Body of pancreas (tissue), 4 donors: Measurements from ENCODE around the gene ISX.

Experiments
- POLR2A ChIP-seq, 3 donors: fragments of 450-650 bp; IDR thresholded peaks; one replicate each; pipeline ENCODE4 v1.6.1; 2016; ENCODE audit warnings: antibody characterized with exemption in 3 of 3, mild to moderate bottlenecking in 2 of 3
- TF ChIP-seq, protein P1 (sequence below), 7 experiments: fragments of 450-650 bp in 4 of 7; fragments of 200-600 bp in 3 of 7; sonication (generic) in 3 of 7; IDR thresholded peaks; one replicate each; pipeline ENCODE4 v1.5.1; 2016 to 2019; ENCODE audit warnings: antibody characterized with exemption in 7 of 7

GRCh38 chr22:35066768-35067167, 810 bp downstream of the ISX start:
- TF ChIP-seq, protein P1, sequence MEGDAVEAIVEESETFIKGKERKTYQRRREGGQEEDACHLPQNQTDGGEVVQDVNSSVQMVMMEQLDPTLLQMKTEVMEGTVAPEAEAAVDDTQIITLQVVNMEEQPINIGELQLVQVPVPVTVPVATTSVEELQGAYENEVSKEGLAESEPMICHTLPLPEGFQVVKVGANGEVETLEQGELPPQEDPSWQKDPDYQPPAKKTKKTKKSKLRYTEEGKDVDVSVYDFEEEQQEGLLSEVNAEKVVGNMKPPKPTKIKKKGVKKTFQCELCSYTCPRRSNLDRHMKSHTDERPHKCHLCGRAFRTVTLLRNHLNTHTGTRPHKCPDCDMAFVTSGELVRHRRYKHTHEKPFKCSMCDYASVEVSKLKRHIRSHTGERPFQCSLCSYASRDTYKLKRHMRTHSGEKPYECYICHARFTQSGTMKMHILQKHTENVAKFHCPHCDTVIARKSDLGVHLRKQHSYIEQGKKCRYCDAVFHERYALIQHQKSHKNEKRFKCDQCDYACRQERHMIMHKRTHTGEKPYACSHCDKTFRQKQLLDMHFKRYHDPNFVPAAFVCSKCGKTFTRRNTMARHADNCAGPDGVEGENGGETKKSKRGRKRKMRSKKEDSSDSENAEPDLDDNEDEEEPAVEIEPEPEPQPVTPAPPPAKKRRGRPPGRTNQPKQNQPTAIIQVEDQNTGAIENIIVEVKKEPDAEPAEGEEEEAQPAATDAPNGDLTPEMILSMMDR (IDR thresholded peaks at IDR 0.05): no peak
- TF ChIP-seq POLR2A (IDR thresholded peaks at IDR 0.05): no peak
